CD4-positive, alpha-beta T cell (primary cell): Measurements from ENCODE around the gene RCOR1. TPM values are rescaled to one million over a fixed set of nuclear protein-coding genes. Genes with fewer than 3 reads are reported as not detected.

ENCODE experiments used
- ATAC-seq: fragments of 200-7000 bp; cut with Tn5 transposase; one replicate; pipeline ENCODE4 v1.10.0; 2022; ENCODE audit warnings: mild to moderate bottlenecking; ENCODE audit not compliant: poor library complexity
- CTCF ChIA-PET: fragments of 350-600 bp; sonication (Branson Sonifier 250); formaldehyde crosslinking; loops from one replicate; lab custom pipeline; 2021; ENCODE audit warnings: antibody characterized with exemption, inconsistent platforms; lab: Charles Lee
- POLR2A ChIA-PET: fragments of 350-600 bp; sonication (Branson Sonifier 250); formaldehyde crosslinking; loops from one replicate; lab custom pipeline; 2021; ENCODE audit warnings: antibody characterized with exemption, inconsistent platforms; lab: Charles Lee
- DNase-seq, 14 experiments: peaks; one replicate each; pipeline ENCODE4 v3.0.0-alpha.2; 2013 to 2020; ENCODE audit warnings: mixed read lengths in 2 of 14
- H3K27ac ChIP-seq, 2 donors: one replicate each; pipeline versions ENCODE4 v1.5.1 to v1.7.0; 2013; ENCODE audit warnings: low read length in 2 of 2, low read depth in 1 of 2, mild to moderate bottlenecking in 1 of 2
- H3K27me3 ChIP-seq, 2 experiments: 1 replicate in 1 of 2; 2 replicates in 1 of 2; pipeline versions ENCODE4 v1.6.1 to v1.7.0; 2013; ENCODE audit warnings: low read length in 2 of 2, control low read depth in 1 of 2, mild to moderate bottlenecking in 1 of 2, moderate library complexity in 1 of 2; ENCODE audit not compliant: insufficient read depth in 2 of 2, control insufficient read depth in 1 of 2
- H3K36me3 ChIP-seq: one replicate; pipeline ENCODE4 v1.6.1; 2013; ENCODE audit warnings: low read length, control low read depth; ENCODE audit not compliant: insufficient read depth
- H3K4me1 ChIP-seq: one replicate; pipeline ENCODE4 v1.6.1; 2013; ENCODE audit warnings: low read length, control low read depth; ENCODE audit not compliant: insufficient read depth
- H3K4me3 ChIP-seq: one replicate; pipeline ENCODE4 v1.5.1; 2013; ENCODE audit warnings: mild to moderate bottlenecking, low read length, moderate library complexity
- H3K9me3 ChIP-seq, 2 experiments: 1 replicate in 1 of 2; 2 replicates in 1 of 2; pipeline versions ENCODE4 v1.6.1 to v1.7.0; 2013; ENCODE audit warnings: low read length in 2 of 2, mild to moderate bottlenecking in 2 of 2, control low read depth in 1 of 2, moderate library complexity in 1 of 2; ENCODE audit not compliant: control insufficient read depth in 1 of 2, insufficient read depth in 1 of 2
- H3K27ac Mint-ChIP-seq: one replicate; pipeline ENCODE4 v1.8.0; 2020; ENCODE audit warnings: mixed read lengths
- H3K27me3 Mint-ChIP-seq: one replicate; pipeline ENCODE4 v1.8.0; 2021; ENCODE audit warnings: mixed read lengths
- H3K36me3 Mint-ChIP-seq: one replicate; pipeline ENCODE4 v1.8.0; 2021; ENCODE audit warnings: low read depth, mixed read lengths
- H3K4me1 Mint-ChIP-seq: one replicate; pipeline ENCODE4 v1.8.0; 2021; ENCODE audit warnings: low read depth, mixed read lengths
- H3K4me3 Mint-ChIP-seq: one replicate; pipeline ENCODE4 v1.8.0; 2020; ENCODE audit warnings: mild to moderate bottlenecking, mixed read lengths
- H3K9me3 Mint-ChIP-seq: one replicate; pipeline ENCODE4 v1.8.0; 2020; ENCODE audit warnings: mixed read lengths
- CTCF ChIP-seq: fragments of 200-600 bp; IDR thresholded peaks from one replicate; pipeline ENCODE4 v1.8.0; 2022; ENCODE audit warnings: antibody characterized with exemption, mild to moderate bottlenecking
- intact Hi-C, 2 experiments: fragments of 100-400 bp; cut with DNase I in 1 of 2; cut with micrococcal nuclease in 1 of 2; formaldehyde crosslinking; loops; one replicate each; pipeline versions ENCODE4 v1.15.1 to v1.9.0; 2023 to 2025; cut with DNase I, micrococcal nuclease
- total RNA-seq, 174 experiments: library from RNA in 2 of 174; stranded (reverse) in 2 of 174; gene quantifications; one replicate each; pipeline ENCODE4 v1.2.3 and lab custom pipeline; 2021 to 2026

RCOR1 gene
- total RNA-seq, 2 experiments from 2014 or later, result 20.5 to 23.1 TPM

- no peak for DNase-seq
- no peaks in the 10 kb centered on the region for H3K9me3 ChIP-seq
- Mint-ChIP-seq H3K9me3 (no peaks in the 10 kb centered on the region), H3K4me1 (peaks cover 6% of the 10 kb centered on the region), H3K27me3 (no peaks in the 10 kb centered on the region), H3K36me3 (peaks cover 92% of the 10 kb centered on the region), H3K4me3 (no peak overlapping the region), H3K27ac (no peak overlapping the region)
- CTCF ChIA-PET, result no interaction called here
- no peaks in the 10 kb centered on the region for H3K4me1 ChIP-seq
- TF ChIP-seq CTCF, result no peak
- H3K27ac ChIP-seq, result no peak overlapping the region
- H3K4me3 ChIP-seq, result no peak overlapping the region
- ATAC-seq, result no peak
- peaks cover 63% of the 10 kb centered on the region for H3K36me3 ChIP-seq
- no peaks in the 10 kb centered on the region for H3K27me3 ChIP-seq
- POLR2A ChIA-PET, result no interaction called here
- intact Hi-C loops, result no loop called here
These were observed 130.2 kb downstream of the RCOR1 start for GRCh38 chr14:102722646-102723045.

- Mint-ChIP-seq H3K27me3 (no peaks in the 10 kb centered on the region), H3K9me3 (no peaks in the 10 kb centered on the region), H3K4me1 (no peaks in the 10 kb centered on the region), H3K4me3 (no peak overlapping the region), H3K36me3 (peaks cover 95% of the 10 kb centered on the region), H3K27ac (no peak overlapping the region)
- no peak for DNase-seq
- Histone ChIP-seq H3K4me3 (no peak overlapping the region), H3K4me1 (no peaks in the 10 kb centered on the region), H3K27me3 (no peaks in the 10 kb centered on the region), H3K27ac (no peak overlapping the region), H3K9me3 (no peaks in the 10 kb centered on the region), H3K36me3 (peaks cover 65% of the 10 kb centered on the region)
- ChIA-PET CTCF (no interaction called here), POLR2A (no interaction called here)
- intact Hi-C loops, result no loop called here
- no peak for TF ChIP-seq CTCF
- no peak for ATAC-seq
These were observed 131.2 kb downstream of the RCOR1 start for GRCh38 chr14:102723650-102724049.

- Histone ChIP-seq H3K4me1 (no peaks in the 10 kb centered on the region), H3K36me3 (peaks cover 77% of the 10 kb centered on the region), H3K27ac (no peak overlapping the region), H3K9me3 (no peaks in the 10 kb centered on the region), H3K27me3 (no peaks in the 10 kb centered on the region), H3K4me3 (no peak overlapping the region)
- ATAC-seq, result no peak
- H3K4me3 Mint-ChIP-seq, result no peak overlapping the region
- H3K36me3 Mint-ChIP-seq, result peaks cover 90% of the 10 kb centered on the region
- no peaks in the 10 kb centered on the region for H3K9me3 Mint-ChIP-seq
- no peak overlapping the region for H3K27ac Mint-ChIP-seq
- no peaks in the 10 kb centered on the region for H3K4me1 Mint-ChIP-seq
- no peak for DNase-seq
- no peak for TF ChIP-seq CTCF
- ChIA-PET POLR2A (interaction anchor here (0.6 kb wide), 1 partner anchor 58 kb away, joined by 5 read pairs; no protein-coding TSS in a partner anchor), CTCF (no interaction called here)
- intact Hi-C loops, result no loop called here
- H3K27me3 Mint-ChIP-seq, result no peaks in the 10 kb centered on the region
These were observed 133.9 kb downstream of the RCOR1 start for GRCh38 chr14:102726191-102726949.
